ENCODE data around the gene NLN.

Gene NLN

DNA sequence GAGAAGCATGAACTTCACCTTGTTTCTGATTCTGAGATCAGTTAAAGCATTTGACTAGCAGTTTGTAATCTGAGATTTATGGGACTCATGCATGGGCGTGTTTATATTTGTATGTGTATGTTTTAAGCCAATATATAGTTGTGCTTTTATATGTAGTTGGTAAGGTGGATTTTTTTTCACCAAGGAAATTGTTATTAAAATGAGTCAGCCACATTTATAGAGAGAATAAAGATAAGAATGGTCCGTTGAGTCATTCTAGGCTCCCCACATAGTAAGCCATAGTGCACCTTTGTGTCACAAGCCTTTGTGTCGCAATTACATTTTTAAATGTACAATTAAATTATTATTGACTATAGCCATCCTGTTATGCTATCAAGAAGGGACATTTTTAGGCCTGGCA, 89.0 kb downstream of the NLN start:
- no peak for DNase-seq

- DNase-seq, result no peak
Measured at GRCh38 chr5:65811885-65812284, 89.9 kb downstream of the NLN start.

DNA sequence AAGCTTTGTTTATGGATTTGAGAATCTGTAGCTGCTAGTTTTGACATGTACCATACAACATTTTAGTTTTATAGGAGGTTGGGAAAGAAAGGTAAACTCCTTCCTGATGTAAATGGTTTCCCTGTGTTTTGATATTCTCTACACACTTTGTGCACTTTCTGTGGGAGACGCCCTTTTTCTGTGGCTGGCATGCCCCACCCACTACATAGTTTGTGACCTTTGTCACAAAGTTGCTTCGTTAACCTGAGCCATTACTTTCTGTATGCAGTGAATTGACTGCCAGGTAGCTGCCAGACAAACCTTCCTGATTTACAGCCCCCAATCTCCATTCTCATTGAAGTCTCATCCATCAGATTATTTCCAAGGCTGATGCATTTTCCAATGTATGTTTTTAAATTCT, 90.6 kb downstream of the NLN start:
- DNase-seq, result peak; percentile 5

DNA sequence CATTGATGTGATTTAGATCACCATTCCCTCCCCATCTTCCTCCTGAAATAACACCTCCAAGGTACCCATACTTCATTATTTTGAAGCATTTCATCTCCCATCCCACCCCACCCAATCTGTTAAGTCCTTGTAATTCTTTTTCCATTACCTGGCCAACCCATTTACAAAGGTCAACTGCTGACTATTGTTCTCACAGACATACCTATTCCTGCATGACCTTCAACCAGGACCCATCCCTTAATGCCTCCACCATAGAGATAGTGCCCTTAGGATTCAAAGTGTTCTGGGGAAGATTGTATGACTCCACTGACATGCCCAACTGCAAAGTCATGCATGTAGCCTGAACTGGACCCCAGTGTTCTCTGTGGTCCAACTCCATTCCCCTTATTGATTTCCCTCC, 91.2 kb downstream of the NLN start:
- no peak for DNase-seq

GRCh38 chr5:65815161-65815560, 93.2 kb downstream of the NLN start:
- DNase-seq, result no peak

DNA sequence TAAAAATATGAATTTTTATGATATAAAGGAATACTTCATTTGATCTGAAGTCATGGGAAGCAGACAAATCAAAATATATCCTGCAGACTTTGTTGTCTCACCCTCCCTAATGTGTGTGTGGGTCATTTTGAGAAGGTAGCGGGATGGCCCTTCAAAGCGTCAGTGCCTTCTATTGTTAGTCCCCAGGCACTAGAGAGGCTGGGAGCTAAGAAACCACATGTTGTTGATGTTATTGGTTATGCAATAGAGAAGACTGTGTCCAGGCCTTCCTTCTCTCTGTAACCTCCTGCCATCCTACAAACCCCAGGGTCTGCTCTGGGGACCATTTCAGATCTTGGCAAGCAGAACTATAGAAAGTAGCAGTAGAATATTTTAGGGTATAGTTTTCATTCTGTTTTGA, 94.7 kb downstream of the NLN start:
- no peak for DNase-seq

- no peak for DNase-seq
Measured at GRCh38 chr5:65817931-65818330, 95.9 kb downstream of the NLN start.

DNA sequence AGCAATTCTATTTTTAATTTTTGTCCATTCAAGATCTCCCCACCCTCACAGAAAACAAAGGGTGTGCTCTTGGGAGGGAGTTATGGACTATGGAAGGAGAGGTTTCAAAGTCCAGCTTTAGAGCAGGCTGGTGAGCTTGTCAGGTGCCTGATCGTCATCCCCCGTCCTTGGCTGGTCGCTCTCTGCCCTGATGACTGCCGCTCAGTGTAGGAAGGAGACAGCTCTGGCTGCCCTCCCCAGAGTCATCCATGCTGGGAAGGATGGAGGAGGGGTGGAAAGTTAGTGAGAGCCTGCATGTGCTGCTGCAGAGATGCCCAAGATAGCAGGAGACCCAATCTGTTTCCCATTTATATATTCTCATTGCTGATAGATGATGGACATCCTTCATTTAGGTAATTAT, 96.6 kb downstream of the NLN start:
- no peak for DNase-seq

GRCh38 chr5:65819215-65819904, 97.4 kb downstream of the NLN start:
- DNase-seq, result no peak

DNA sequence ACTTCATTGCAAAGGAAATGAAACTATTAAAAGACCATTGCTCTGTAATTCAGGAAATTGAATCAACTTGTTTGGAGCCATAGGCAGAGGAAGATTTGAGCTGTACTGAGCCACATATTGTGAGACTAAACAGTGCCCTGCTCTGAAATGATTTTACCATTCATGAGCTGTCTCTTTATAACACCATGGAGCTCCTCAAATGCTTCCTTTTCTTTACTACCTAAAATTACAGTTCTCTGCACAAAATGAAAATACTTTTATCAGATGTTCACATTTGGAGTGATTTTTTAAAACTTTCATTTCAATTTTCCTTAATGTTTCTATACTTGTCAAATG, 97.9 kb downstream of the NLN start:
- no peak for DNase-seq

- DNase-seq, result no peak
Measured at GRCh38 chr5:65820373-65820772, 98.4 kb downstream of the NLN start.

DNA sequence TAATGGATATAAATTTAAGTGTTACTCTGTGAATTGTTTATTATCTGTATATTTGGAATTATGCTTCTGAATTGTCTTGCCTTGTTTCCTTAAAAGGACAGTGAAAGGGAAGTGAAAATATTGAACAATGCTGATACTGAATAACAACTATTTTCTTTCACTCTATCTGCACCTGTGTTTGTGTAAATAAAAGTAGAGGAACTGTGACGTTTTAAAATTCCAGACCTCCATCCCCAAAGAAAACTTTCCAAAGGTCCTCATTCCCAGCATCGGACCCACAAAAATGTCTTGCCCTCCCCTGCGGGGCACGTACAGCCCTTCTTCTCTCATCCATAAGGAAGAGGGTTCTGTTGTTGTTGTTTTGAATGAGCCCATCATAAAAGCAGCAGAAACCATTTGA, 100.0 kb downstream of the NLN start:
- no peak for DNase-seq

DNA sequence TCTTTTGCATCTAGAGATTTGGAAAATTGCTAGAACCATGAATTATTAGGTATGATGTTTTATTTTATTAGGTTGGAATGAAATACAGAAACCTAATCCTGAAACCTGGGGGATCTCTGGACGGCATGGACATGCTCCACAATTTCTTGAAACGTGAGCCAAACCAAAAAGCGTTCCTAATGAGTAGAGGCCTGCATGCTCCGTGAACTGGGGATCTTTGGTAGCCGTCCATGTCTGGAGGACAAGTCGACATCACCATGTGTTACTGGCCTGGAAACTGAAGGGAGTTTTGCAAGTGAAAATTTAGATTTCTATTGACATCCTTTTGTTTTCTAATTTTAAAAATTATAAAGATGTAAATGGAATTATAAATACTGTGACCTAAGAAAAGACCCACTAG, 100.7 kb downstream of the NLN start:
- no peak for DNase-seq

DNA sequence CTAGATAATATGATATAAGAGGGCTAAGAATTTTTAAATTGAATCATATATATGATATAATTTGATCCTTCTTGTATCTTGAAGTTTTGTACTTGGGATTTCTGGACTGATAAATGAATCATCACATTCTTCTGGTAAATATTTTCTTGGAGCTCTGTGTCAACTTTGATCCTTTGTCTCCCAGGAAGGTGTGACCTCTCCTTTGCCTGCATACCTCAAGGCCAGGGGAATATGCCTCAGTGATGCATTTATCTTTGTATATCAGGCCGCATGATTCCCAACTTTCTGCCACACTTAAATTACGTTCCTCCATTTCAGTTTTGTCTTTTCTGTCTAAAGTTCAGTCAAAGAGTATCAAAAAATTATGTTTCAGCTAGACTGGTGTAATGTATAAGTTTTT, 101.2 kb downstream of the NLN start:
- DNase-seq, result no peak

DNA sequence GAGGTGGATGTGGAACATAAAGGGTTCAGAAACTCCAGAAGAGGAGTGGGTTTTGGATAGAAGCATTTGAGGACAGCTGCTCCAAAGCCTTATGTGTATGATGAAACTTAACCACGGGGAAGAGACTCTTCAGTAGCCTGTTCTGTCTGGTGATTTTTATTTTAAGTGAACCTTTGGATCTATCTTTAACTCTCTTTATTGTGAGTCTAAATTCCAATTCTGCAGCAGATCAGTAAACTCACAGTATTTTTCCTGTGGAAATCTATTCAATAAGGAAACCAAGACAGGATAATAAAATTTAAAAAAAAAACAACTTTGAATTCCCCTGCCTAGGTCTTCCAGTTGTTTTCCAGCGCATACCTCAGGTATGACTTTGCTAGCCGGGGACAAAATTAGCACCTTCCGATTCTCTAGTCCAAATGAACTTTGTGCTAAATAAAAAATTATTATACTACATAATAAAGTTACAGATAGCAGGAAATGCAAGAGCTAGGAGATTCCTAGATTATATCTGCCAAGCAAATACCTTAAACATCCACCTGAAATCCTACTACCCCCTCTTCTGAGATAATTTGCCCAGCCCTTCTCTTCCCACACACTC, 101.9 kb downstream of the NLN start:
- DNase-seq, result no peak

DNA sequence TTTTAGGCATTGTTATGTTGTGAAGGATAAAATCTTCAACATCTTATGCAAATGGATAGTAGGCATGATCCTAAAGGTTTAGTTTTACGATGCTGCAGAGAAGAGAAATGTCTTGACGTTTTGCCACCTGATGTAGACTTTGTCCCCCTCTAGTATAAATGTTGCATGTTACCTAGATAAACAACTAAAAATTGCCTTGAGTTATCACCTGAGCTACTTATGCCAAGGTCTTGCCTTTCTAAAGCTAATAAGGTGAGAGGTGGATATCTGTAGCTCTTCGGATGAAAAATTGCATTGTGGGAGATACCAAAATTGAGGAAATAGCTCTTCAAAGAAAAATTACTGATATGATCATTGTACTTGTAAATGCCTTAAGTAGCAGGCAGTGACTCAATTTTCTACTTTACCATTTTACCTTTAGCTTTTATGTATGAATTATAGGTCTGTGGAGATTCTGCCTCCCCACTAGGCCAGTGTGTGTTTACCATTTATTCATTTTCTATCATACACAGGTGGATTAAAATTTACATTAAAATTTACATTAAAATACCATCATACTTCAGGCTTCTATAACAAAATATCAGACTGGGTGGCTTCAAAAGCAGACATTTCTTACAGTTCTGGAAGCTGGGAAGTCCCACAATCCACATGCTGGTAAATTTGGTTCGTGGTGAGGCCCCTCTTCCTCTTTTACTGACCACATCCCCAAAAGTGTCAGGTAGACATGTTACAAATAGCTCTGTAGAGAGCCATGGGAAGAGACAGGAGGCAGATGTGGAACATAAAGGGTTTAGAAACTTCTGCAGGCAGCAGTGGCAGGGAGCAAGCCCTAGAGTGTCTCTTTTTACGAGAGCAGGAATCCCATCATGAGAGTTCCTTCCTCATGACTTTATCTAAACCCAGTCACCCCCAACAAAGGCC, 103.7 kb downstream of the NLN start:
- DNase-seq, result peak; percentile 1

GRCh38 chr5:65828022-65828896, 106.3 kb downstream of the NLN start:
- no peak for DNase-seq

DNA sequence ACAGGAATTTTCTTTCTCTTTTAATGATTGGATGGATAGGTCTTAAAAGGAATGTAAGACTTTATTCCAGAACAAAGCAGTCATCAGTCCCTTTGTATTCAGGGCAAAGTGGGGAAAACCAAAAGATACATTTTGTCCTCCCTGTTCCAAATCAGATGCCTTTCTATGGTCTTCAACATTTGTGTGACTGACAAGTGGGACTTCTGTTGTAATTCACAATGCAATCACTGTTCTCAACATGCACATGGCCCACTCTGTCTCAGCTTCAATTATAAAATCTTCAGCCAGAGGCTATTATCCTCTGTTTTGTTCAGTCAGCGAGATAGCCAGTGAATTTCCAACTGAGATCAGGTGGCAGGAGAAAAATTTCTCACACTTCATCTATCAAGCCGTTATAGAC, 108.9 kb downstream of the NLN start:
- no peak for DNase-seq

DNA sequence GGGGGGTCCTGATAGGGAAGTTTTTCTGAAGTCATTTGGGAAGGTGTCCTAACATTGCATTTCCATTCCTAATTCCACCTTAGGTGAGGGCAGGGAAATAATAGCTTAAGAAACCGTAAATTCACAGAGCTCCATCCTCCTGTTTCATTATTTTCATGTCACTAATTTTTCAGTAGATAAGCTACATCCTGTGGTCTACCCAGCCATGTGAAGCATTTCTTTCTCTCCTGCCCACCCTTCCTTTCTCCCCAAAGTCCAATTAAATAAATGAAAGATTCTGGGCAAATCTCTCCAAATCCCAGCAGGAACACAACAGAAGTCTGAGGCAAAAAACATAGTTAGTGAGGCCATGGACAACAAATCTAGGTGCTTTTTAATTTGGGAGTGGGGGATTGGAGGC, 109.3 kb downstream of the NLN start:
- no peak for DNase-seq

DNA sequence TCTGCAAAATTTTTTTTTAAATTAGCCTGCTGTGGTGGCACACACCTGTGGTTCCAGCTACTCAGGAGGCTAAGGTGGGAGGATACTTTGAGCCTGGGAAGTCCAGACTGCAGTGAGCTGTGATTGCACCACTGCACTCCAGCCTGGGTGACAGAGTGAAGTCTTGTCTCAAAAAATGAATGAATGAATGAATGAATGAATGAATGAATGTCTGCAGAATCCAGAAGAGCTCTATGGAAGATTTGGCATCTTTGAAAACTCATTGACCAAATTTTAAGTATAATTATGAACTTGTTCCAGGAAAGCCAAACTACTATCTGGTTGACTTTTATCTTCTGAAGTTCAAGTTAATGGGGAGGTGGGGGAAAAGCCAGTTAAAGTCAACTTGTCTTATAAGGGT, 110.1 kb downstream of the NLN start:
- no peak for DNase-seq

DNA sequence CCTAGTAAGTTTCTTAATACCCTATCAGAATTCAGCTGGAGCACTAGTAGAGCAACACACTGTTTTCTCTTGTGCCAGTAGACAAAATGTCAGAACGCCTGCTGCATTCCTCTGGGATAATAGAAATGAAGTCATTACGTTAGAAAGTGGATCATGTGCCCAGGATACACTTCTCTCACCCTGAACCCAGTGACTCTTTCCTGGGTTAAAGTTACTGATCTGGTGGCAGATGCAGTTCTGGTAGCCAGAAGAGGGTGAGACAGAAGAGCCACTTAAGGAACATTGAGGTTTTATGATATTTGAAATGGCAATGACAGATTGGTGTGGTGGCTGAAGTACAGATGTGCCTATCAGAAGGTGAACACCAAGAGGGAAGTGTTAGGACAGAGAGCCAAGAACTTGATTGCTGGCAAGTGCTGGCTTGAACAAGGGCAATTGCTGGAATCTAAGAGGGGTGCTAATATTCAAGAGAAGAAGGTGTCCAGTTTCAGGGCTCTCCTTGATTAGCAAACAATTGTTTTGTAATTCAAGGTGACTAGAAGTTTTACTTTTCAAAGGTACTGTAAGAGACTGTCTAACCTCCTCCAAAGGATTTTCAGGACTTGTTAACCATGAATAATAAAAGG, 110.7 kb downstream of the NLN start:
- no peak for DNase-seq

- no peak for DNase-seq
Measured at GRCh38 chr5:65833780-65834179, 111.8 kb downstream of the NLN start.

GRCh38 chr5:65834306-65834705, 112.3 kb downstream of the NLN start:
- DNase-seq, result no peak
